GM19025 (cell line): ENCODE data around the gene TSHR.
"Not testable (repeated sequence)": the region's sequence is repeated elsewhere in the genome, so short reads cannot be mapped to it uniquely, and the experiment has no call there.

Experiments used
- ATAC-seq: cut with Tn5 transposase; IDR thresholded peaks from one replicate; pipeline ENCODE4 v1.9.1; 2021; ENCODE audit warnings: mild to moderate bottlenecking, low read depth, moderate library complexity; ENCODE audit not compliant: unreplicated experiment

Gene TSHR

DNA sequence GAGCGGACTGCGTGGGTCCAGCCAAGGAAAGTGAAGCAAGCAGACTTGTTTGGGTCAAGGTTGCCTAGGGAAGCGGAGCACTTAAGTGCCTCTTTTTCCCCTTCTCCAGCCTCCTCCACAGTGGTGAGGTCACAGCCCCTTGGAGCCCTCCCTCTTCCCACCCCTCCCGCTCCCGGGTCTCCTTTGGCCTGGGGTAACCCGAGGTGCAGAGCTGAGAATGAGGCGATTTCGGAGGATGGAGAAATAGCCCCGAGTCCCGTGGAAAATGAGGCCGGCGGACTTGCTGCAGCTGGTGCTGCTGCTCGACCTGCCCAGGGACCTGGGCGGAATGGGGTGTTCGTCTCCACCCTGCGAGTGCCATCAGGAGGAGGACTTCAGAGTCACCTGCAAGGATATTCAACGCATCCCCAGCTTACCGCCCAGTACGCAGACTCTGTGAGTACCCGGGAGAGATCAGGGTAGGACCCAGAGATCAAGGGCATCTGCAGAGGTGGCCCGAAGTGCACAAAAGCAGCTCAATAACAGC, at the start of gene TSHR:
Gene TSHR (plus strand): TSS at position 206 of the 526 bp plus-strand sequence. CDS start 60 bp downstream, at position 266.
- ATAC-seq, result no peak

DNA sequence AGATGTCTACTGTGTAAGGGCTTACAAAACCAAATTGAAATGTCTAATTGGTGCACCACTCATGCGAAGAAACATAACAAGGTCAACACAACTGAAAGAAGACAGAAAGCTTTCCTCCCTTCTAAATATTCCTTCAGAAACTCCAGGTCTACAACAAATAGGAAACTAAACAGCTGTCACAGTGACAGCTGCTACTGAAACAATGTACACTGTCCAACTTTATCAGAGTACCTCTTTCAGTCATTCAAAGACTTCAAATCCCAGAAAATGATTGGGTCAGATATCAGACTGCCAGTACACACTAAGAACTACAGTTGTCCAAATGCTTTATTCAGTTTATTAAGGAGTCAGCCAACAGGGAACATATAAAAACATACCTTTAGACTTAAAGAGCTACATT, 49.1 kb upstream of the TSHR start:
- no peak for ATAC-seq

DNA sequence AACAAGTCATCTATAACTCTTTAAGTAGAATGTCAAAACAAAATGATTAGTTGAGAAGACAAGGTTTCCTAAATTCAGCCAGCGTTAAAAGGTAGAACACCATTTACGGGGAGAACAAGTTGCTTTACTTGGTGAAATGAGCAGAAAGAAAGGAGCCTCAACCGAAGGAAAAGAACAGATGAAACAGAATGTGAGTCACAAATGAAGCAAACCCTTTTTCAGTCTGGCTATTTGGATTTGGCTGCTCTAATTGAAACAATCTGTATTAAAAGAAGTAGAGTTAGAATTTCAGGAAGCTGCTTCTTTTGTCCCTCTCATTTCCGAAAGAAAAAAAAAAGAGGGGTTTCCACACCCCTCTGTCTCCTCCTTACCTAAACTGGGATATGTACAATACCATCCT, 48.5 kb upstream of the TSHR start:
- no peak for ATAC-seq

DNA sequence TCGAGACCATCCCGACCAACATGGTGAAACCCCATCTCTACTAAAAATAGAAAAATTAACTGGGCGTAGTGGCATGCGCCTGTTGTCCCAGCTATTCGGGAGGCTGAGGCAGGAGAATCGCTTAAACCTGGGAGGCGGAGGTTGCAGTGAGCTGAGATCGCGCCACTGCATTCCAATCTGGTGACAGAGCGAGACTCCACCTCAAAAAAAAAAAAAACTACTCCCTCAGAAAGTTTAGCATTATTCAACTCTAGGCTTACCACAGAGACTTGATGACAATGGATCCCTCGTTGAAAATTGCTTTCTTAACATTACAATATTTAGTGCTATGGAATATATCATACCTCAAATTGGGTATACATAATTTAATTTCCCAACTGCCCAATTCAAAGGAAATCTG, 43.4 kb upstream of the TSHR start:
- ATAC-seq, result not testable (repeated sequence)

DNA sequence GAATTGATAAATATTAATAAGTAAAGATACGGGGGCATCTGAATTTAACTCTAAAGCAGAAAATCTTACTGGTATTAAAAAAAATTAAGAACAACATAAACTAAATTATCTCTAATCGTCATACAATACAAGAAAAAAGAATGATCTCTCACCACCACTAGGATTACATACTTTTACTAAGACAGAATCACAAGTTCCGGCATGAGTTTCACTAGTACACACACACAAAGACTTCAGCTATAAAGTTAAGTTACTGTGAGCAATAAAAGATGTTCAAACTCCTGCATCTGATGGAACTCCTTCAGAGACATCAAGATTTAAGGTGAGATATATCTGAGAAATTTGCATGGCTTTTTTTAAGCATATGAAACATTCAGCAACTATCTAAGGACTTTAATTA, 35.8 kb upstream of the TSHR start:
- no peak for ATAC-seq

DNA sequence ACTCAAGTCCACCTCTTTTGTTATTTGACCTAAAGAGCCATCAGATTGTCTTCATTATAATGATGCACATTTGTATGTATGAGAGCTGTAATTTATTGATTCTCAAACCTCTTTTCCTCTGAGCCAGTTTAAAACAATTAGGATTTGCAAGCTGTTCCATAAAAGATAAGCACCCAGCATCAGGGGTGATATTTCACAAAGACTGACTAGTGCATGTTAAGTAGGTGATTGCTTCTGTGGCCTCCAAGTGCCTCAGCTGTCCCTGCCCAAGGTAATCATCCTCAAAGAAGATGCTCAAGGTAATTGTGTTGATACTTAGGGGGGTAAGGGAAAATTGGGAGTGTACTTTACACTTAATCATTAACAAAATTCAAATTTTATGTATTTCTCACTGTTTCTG, 32.1 kb upstream of the TSHR start:
- no peak for ATAC-seq

DNA sequence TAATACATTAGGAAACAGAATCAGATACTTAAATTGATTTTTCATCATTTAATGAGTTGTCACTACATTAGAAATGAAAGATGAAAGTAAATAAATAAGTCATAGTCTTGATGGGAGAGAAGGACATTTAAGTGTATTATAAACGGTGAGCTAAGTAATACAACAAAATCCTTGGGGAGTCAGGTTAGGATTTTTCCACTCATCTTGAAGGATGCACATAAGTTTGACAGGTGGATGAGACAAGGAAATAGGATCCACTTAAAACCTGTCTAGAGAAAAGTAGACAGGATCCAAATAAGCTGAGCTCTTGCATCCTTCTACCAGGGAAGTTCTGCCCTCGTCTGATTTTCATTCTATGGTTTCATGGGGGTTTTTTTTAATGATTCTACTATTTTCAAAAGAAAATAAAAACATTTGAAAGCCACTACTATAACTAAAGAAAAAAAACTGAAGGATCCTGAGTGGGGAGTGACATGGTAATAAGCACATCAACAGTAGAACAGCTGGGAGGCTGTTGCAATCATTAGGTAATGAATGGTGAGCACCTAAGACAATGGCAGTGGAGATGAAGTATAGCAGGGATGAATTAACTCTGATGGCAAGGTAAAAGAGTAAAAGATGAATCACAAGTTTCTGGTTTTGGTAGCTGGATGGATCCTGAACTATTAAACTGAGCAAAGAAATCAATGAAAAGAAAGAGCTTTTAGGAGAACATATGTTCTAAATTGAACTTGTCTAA, 30.9 kb upstream of the TSHR start:
- ATAC-seq, result no peak

DNA sequence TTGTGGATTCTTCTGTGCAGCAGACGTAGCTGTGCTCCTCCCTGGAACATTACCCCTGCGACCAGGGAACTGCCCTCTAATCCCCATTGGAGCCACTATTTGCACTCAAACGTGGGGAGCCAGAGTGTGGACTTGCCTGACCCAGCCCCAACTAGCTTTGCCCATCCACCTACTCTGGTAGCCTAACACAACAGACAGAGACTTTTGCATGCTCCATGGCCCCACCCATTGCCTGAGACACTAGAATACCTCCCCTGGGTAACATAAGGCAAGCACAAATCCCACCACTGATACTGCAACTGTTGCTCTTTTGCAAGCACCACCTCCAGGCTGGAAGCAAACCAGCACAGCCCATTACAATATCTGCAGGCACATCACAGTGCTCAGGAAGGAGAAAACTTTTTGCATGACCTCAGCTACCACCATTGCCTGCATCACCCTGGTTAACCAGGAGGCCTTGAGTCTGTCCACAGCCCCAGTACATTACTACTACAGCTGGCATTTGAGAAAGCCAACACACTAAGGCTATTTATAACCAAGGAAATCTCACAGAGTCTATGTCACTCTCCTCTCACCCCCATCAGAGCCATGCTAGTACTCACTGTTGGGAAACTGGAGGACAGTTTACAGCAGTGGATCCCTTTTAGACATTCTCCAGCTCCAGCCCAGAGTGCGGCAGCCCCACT, 28.9 kb upstream of the TSHR start:
- ATAC-seq, result no peak

DNA sequence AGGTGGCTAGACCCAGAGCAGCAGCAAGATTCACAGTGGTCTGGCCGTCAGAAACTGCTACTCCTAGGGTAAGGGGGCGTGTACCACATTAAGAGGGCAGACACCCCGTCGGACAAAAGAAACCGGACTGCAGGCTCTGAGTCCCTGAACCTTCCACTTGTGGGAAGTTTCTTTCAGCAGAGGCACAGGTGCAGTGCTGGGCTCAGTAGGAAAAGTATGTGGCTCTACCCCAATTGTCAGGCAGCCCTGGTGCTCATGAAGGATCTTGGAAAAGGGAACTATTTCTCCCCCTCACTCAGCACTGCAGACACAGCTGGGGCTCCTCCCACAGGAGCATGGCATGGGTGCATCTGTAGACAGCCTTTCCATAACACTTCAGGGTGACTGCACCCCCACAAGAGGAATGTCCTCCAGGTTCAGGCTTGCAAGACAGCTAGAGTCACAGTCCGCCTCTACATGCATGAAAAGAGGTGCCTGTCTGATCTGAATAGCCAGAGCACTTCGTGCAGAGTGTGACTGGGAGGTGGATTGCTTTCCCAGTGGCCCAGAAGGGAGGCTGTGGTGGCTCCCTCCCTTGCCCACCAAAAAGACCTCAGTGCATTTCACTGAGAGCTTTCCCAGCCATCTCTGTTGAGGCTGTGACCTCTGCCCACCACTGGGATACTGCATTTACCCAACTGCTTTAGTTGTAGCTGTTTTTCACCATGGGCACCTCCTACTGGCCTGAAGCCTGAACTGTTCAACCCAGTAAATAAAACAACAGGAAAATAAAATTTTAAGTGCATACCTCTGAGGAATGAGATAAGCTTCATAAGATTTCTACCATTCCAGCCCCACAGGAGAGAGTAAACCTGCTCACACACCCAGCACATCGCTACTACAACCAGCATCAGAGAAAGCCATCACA, 28.1 kb upstream of the TSHR start:
- ATAC-seq, result no peak

DNA sequence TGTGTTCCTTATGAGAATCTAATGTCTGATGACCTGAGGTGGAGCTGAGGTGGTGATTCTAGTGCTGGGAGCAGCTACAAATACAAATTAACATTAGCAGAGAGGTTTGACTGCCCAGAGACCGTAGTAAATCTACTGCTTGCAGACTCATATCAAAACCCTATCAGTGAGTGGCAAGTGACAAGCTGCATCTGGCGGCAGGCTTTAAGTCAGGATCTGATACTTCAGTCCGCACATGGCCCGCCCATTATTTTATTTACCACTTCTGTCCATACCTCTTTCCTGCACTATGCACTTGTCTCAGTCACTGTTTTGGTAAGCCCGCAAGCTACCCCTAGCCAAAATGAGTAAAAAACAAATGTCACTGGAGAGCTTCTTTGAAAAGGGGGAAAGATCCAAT, 25.3 kb upstream of the TSHR start:
- ATAC-seq, result no peak

DNA sequence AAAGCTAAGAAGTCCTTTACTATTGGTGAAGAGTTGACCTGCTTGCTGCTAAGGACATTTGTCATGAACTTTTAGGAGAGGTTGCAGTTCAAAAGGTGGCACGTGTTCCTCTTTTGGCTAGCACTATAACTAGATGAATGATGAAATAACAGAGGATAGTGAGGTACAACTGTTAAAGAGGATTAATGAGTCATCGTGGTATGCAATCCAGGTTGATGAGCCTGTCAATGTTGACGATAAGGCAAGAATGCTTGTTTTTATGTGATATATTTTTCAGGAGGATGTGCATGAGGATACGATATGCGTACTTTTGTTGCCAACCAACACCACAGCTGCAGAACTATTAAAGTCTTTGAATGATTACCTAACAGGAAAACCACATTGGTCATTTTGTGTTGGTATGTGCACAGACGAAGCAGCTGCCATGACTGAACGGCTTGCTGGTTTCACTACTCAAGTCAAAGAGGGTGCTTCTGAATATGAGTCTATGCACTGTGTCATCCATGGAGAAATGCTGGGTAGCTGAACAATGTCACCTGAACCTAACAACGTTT, 24.5 kb upstream of the TSHR start:
- ATAC-seq, result peak; percentile 95

DNA sequence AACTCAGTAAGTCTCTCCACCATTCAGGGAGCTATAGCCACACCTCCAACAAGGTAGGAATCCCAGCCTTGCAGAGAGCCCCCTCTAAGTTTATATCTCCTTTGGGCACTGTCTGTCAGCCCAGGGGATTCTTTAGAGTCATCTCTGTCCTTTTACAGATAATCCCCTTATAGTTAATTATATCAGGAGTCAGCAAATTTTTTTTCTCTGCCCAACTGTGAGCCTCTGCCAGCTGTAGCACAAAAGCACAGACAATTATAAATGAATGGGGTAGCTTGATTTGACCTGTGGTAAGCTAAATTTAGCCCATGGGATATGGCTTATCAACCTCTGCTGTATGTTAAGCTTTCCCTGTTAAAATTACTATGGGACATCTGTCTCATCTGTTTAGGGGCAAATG, 22.1 kb upstream of the TSHR start:
- ATAC-seq, result no peak

DNA sequence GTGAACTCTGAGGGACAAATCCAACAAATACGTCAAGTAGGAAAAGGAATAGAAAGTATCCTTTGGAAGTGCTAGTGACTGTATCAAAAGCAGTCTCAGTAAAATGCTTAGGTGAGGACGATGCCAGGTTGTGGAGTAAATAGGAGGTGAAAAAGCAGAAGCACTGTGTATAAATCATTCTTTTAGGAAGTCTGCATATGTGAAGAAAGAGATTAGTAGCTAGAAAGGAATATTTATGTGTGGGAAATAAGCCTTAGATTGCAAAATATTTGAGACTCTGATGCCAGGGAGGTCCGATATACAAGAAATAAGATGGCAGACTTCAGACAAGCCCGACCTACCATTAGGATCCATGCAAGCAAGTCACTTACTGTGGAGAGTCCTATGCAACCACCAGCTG, 21.7 kb upstream of the TSHR start:
- ATAC-seq, result no peak

DNA sequence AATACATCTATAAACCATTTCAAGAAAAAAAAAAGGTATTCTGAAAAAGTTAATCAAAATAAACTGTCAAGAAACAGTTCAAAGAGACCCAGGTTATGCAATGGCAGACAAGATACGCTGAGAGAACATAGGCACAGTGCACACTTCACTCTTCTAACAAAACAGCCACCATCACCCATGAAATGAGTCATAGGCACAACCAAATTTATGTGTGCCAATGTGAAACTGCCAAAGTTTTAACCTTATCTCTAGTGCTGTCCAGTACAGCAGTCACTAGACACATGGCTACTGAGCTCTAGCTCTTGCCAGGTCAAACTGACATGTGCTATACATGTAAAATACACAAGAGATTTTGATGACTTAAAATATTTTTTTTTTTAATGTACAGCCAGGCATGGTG, 15.3 kb upstream of the TSHR start:
- ATAC-seq, result no peak

DNA sequence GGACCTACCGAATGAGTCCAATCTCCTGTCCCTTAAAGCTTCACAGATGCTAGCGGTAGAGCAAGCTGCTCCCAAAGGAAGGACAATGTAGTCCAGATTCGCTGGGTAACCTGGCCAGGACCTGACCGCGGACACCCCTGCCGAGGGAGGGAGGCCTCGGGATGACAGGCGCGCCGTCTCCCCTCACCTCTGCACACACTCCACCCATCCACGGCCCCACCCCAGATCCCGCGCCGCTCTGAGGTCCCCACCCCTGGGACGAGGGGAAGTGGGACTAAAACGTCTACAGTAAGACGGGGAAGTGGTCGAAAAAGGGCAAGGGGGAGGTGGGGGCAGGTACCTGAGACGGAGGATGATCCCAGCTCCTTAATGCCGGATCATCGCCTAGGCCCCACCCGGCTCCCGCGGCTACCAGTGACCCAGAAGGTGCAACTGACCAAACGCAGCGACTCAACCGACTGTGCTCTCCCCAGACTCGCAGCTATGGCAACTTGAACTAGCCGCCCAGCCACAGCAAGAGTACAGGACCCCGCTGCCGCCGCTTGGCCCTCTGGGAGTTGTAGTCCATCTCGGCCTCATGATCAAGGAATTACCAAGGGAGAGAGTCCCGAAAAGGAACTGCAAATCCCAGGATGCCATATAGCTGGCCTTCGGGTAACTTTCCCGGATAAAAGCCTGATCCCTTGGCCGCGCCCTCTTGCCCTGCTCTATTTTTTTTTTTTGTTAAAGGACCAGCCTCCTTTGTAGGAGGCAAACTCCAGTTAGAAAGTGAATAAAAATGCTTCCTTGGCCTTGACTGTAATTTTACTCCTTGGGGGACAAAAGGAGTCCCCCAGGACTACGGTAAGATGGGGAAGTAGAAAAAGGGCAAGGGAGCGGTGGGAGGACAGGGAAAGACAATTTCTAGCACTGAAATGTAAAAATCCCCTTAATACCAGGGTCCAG, 13.9 kb upstream of the TSHR start, which contains the start of gene CEP128:
Gene CEP128 (minus strand): TSS at position 498 of the 945 bp plus-strand sequence.
- peak; percentile 98 for ATAC-seq

DNA sequence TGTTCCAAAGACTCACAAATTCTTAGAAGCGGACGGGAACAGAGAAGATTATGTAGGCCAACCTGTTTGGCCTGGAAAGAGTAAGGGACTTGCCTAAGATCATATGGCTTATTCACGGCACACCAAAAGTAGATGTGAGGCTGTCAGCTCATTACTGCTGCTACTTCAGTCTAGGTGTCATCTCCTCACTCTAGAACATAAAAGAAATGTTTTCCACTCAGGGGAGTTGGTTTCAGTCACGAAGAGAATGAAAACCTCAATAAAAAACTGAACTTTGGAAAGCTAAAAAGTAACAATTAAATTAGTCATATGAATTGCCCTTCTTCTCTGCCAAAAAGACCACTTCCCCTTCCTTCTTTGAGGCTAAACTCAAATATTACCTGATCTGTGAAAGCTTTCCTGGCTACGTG, 13.2 kb upstream of the TSHR start:
- ATAC-seq, result peak; percentile 3

DNA sequence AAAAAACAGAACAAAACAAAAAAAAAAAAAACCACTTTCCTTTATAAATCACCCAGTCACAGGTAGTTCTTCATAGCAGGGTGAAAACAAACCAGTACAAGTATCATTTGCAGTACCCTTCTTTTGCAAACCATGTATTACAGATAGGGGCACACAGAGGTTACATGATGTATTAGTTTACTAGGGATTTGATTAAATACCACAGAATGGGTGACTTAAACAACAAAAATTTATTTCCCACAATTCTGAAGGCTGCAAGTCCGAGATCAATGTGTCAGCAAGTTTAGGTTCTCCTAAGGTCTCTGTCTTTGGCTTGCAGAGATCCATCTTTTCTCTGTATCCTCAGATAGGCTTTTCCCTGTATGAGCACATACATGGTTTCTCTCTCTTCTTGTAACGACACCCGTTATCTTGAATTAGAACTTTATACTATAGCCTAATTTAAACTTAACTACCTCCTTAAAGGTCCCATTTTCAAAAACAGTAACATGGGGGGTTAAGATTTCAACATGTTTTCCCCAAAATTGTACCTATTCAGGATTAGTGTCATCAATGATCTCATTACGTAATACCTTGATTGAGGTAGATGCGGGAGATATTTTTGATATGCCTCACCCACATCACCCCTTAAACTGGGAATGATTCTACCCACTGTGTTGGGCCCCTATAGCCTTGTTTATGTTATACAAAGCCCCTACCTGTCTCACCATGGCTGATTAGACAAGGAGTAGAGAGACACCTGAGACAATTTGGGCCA, 10.4 kb upstream of the TSHR start:
- ATAC-seq, result no peak

DNA sequence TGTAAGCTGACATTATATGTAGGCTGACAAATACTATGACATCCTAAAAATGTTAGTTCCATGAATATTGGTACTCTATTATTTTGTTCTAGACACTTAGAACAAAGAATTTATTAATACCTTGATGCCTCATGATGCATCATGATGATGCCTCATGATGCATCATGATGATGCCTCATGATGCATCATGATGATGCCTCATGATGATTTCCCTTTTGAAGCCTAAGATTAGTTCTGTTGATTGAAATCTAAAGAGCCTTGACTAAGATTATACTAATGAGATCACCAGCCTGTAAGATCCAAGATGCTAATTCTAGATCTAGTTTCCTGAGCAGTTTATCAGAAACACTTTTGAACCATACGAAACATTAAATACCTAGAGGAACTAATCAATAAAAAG, 9.2 kb upstream of the TSHR start:
- no peak for ATAC-seq

DNA sequence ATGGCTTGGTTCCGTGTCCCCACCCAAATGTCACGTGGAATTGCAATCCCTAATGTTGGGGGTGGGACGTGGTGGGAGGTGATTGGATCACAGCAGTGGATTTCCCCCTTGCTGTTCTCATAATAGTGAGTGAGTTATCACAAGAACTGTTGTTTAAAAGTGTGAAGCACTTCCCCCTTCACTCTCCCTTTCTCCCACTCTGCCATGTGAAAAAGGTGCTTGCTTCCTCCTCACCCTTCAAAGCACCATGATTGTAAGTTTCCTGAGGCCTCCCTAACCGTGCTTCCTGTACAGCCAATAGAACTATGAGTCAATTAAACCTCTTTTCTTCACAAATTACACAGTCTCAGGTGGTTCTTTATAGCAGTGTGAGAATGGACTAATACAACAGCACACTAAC, 8.6 kb upstream of the TSHR start:
- ATAC-seq, result no peak
